Kidney capillary endothelial cell (primary cell): Measurements from ENCODE around the gene RALGAPA1.
"Not testable (repeated sequence)": the region's sequence is repeated elsewhere in the genome, so short reads cannot be mapped to it uniquely, and the experiment has no call there.

Experiments used
- DNase-seq: peaks from one replicate; pipeline ENCODE4 v3.0.0-alpha.2; 2018; ENCODE audit warnings: low spot score

The RALGAPA1 gene

GRCh38 chr14:35696575-35696974 is 112.5 kb downstream of the RALGAPA1 start:
- no peak for DNase-seq

DNA sequence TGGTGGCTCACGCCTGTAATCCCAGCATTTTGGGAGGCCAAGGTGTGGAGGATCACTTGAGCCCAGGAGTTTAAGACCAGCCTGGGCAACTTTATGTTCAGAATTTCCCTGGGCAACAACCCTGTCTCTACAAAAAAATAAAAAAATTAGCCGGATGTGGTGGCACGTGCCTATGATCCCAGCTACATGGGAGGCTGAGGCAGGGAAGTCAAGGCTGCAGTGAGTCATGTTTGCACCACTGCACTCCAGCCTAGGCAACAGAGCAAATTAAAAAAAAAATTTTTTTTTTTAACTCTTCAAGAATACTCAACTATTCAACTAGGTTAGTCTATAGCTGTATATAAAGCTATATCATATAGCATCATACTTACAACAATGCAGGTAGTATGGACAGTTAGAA is 113.0 kb downstream of the RALGAPA1 start:
- DNase-seq = no peak

DNA sequence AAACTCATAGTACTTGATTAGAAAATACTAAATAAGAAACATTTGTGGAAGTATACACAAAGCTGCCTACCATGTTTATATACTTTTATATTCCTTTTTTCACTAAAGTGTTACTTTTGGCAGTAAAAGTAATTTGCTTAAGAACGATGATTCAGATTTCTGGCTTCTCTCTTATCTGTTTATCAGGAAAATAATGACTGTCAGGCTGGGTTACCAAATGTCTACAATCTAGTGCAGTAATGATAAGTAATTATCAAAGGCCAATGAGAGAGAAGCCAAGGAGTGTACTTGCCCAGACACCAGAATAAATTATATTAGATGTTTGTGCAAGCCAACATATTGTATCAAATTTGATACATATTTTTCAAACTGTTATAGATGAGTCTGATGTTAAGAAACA is 113.4 kb downstream of the RALGAPA1 start:
- no peak for DNase-seq

GRCh38 chr14:35695072-35695471 is 114.0 kb downstream of the RALGAPA1 start:
- DNase-seq = no peak

- DNase-seq = no peak
Measured at GRCh38 chr14:35689000-35689460, 120.1 kb downstream of the RALGAPA1 start.

DNA sequence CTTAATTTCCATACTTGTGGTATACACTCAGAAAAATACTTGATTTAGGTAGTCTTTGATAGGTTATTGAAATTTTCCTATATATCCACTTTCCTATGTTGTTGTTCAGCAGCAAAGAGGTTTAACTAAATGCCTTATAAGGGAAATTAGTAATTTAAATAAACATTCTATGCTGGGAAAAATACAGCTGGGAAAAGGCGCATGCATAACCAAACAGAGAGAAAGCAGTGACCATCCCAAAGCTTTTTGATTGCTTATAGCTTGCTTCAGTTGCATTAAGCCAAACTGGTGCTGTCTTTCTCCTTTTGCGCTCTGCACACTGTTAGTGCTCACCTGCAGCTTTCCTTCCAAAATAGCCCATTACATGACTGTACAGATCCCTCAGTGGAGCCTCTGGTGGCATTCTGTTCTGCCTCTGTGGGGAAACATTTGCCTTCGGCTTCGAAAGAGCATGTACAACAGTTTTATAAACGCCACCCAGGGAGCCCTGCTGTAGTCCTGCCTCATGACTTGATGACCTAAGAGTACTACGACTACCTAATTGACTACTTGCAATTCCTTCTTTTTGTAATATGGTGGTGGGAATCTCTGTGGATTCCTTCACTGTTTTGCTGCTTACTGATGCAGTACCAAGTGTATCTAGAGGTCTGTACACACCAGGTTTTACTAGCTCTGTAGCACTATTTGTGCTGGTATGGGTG is 120.8 kb downstream of the RALGAPA1 start:
- DNase-seq = no peak

DNA sequence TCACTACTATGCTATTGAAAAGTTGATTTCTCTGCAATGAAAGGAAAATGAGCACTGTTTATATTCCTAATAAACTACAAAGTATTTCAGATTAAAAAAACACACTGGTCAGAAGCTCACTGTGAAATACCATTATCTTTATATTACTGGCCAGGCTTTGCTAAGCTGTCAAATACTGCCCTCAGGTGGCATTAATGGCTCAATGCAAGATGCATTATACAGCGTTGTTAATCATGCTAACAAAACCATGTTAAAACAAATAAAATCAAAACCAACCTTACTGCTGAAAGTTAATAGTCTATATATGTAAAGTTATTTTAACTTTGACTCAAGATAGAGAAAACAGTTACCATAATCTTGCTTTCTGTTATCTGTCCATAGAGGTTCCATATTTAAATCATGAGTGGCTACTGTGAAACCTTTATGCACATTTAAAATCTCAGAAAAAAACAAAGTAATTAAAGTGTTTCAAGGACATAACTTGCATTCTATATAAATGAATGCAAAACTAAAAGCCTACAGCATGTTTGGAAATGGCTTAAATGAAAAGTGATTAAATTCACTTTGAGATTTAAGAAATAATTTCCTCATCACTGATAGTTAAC is 121.7 kb downstream of the RALGAPA1 start:
- peak; percentile 74 for DNase-seq

GRCh38 chr14:35683688-35684087 is 125.4 kb downstream of the RALGAPA1 start:
- not testable (repeated sequence) for DNase-seq

DNA sequence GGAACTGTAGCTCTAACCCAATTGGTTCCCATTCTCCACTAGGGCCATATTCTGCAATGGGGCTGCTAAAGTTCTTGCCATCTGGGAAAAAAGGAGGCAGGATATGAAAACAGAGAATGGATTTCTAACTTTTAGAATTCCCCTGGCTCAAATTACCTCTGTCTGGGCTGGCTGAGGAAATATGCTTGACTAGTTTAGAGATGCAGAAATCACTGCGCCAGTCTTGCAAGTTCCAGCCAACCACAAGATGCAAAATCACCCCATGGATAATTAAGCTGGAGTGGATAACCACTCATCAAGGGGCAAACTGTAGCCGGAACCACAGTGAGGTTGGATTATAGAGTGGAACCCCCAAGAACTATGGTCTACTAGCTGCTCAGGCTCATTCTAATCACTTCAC is 126.3 kb downstream of the RALGAPA1 start:
- DNase-seq = no peak

DNA sequence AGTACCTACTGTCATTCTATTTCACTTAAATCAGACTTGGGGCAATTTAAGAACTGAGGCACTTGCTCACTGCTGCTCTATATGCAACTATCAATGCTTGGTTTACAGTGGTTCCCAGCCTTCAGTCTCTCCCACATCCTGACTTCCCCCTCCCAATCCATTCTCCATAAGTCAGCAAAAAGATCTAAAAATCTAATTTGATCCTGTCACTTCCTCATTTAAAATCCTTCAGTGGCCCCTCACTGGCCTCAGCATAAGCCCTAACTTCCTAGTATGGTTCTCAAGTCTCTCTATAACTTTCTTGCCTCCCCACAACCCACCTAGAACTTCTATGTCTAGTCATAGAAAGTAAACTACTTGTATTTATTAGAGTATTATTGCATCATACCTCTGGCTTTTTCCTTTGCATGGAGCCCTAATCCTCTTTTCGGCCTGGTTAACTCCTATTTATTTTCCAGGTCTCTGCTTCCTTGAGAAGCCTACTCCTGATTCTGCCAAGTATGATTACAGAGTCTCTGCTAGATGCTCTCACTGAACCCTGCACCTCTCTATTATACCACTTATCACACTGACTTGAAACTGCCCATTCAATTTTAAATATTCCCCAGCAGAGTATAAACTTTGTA is 130.6 kb downstream of the RALGAPA1 start:
- DNase-seq = no peak

- no peak for DNase-seq
Measured at GRCh38 chr14:35669782-35670181, 139.3 kb downstream of the RALGAPA1 start.

DNA sequence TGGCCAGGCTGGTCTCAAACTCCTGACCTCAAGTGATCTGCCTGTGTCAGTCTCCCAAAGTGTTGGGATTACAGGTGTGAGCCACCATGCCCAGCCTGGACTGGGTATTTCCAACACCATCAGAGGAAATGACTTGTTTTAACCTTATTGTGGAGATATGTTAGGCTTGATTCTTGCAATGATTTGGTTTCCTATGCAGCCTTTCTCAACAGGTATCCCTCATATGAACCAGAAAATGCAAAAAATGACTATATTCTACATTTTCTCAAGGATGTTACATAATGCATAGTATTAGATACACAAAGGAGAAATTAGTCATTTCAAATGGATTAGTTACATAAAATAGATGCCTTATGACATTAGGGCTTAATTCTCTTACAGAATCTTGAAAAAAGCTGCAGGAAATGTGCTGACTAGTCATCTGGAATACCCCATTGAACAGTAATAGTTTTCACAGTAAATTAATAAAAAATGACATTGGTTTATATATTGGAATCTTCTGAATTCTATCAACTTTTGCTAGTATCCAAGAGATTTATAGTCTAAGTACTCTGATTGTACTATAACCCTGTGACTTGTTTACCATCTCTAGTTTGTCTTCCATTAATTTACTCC is 142.6 kb downstream of the RALGAPA1 start:
- DNase-seq = no peak

DNA sequence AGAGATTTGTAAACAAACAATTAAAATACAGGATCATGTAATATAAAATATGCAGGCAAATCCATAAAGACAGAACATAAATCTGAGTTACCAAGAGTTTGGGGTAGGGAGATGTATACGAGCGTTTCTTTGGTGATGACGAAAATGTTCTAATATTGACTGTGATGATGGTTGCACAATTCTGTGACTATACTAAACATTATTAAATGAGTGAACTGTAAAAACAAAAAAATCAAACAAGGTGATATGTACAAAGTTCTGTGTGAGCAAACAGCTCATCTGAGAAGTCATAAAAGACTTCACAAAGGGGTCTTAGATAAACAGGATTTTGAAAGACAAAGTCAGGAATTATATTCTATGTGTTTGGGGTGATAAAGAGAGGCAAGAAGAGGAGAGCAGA is 147.2 kb downstream of the RALGAPA1 start:
- no peak for DNase-seq

DNA sequence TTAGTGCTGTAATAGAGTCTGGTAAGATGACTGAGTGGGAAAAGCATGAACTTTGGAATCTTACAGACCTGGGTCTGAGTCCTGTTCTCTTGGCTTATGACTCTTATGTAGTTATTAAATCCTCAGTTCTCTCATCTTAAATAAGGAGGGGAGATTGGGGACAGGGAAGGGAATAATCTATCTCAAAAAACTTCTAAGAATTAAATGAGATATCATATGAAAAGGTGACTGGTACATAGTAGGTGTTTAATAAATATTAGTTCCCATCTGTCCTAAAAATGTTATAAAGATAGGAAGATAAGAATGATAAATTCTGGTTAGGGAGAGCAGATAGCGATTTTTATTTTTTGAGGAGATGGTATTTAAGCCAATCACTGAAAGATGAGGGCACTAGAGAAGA is 156.1 kb downstream of the RALGAPA1 start:
- no peak for DNase-seq

DNA sequence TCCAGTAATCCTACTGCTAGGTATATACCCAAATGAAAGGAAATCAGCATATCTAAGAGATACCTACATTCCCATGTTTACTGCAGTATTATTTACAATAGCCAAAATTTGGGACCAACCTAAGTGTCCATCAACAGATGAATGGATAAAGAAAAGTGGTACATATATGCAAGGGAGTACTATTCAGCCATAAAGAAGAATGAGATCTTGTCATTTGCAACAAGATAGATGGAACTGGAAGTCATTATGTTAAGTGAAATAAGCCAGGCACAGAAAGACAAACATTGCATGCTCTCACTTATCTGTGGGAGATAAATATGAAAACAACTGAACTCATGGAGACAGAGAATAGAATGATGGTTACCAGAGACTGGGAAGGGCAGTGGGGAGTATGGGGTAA is 165.6 kb downstream of the RALGAPA1 start:
- DNase-seq = no peak

DNA sequence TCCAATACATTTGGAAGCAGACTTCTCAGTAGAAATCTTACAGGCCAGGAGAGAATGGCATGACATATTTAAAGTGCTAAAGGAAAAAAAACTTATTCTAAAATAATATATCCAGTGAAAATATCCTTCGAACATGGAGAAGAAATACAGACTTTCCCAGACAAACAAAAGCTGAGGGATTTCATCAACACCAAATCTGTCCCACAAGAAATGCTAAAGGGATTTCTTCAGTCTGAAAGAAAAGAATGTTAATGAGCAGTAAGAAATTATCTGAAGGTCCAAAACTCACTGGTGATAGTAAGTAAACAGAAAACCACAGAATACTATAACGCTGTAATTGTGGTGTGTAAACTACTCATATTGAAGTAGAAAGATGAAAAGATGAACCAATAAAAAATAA is 171.2 kb downstream of the RALGAPA1 start:
- no peak for DNase-seq

- DNase-seq = no peak
Measured at GRCh38 chr14:35637269-35637668, 171.8 kb downstream of the RALGAPA1 start.

DNA sequence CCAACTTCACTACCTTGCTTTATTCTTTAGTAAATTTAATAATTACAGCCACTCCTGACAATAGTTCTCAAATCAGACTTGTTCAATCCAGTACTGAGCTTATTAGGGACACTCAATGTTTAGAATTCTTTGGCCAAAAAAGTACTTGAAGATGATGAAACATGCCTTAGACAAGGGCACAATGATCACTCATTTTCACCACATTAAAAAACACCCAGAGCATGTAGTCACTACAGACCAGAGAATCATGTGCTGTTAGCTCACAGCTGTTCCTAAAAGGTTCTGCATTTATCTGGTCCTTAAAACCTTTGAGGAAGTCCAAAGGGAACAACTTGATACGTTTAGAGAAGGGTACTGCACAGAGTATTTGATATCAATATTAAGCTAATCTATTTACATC is 176.4 kb downstream of the RALGAPA1 start:
- DNase-seq = no peak

- DNase-seq = no peak
Measured at GRCh38 chr14:35632271-35632670, 176.8 kb downstream of the RALGAPA1 start.

- no peak for DNase-seq
Measured at GRCh38 chr14:35631071-35631805, 177.9 kb downstream of the RALGAPA1 start.

GRCh38 chr14:35628989-35629388 is 180.1 kb downstream of the RALGAPA1 start:
- DNase-seq = no peak

DNA sequence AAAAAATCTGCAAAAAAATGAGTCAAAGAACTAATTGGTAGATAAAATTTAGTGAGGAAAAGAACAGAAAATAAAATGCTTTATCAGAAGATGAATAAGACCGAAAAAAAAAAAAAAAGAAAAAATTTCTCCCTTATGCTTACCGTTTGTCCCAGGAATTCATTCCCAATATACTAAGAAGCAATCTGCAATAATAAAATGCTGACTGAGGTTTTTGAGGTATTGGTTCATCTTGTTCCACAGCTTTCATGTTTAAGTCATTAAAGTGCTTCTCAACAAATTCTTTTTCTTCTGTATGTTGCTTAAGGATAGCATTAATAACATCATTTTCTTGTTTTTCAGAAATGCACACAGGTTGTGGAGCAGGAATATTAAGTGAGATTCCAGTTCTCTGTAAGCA is 182.1 kb downstream of the RALGAPA1 start:
- DNase-seq = not testable (repeated sequence)
